WTC11 (cell line): ENCODE results near the gene CHRNB1. TPM values are rescaled to one million over a fixed set of nuclear protein-coding genes. Genes with fewer than 3 reads are reported as not detected.

ENCODE experiments used
- ATAC-seq: fragments of 200-7000 bp; cut with Tn5 transposase; 2 replicates; pipeline ENCODE4 v1.10.0; 2021; ENCODE audit warnings: mild to moderate bottlenecking, moderate library complexity
- CTCF ChIA-PET: fragments of 300-600 bp; sonication (Branson Sonifier 250); formaldehyde crosslinking; loops from one replicate; lab custom pipeline; 2021; ENCODE audit warnings: antibody characterized with exemption; lab: Charles Lee
- POLR2A ChIA-PET: fragments of 350-600 bp; sonication (Branson Sonifier 250); formaldehyde crosslinking; loops from one replicate; lab custom pipeline; 2021; ENCODE audit warnings: antibody characterized with exemption; lab: Charles Lee
- DNase-seq: peaks from one replicate; pipeline ENCODE4 v3.0.0; 2021; ENCODE audit warnings: low spot score
- H3K27ac Mint-ChIP-seq: 2 replicates; pipeline ENCODE4 v1.8.0; 2021; ENCODE audit warnings: mixed read lengths
- H3K27me3 Mint-ChIP-seq: 2 replicates; pipeline ENCODE4 v1.8.0; 2021; ENCODE audit warnings: low read depth, mild to moderate bottlenecking, moderate library complexity, mixed read lengths
- H3K36me3 Mint-ChIP-seq: 2 replicates; pipeline ENCODE4 v1.8.0; 2021; ENCODE audit warnings: mixed read lengths
- H3K4me1 Mint-ChIP-seq: 2 replicates; pipeline ENCODE4 v1.8.0; 2022; ENCODE audit warnings: mixed read lengths
- H3K4me3 Mint-ChIP-seq: 2 replicates; pipeline ENCODE4 v1.8.0; 2021; ENCODE audit warnings: mild to moderate bottlenecking, moderate library complexity, mixed read lengths
- H3K9me3 Mint-ChIP-seq: 2 replicates; pipeline ENCODE4 v1.8.0; 2021; ENCODE audit warnings: mixed read lengths
- CREM ChIP-seq: sonication (generic); formaldehyde crosslinking; IDR thresholded peaks from 2 replicates; pipeline ENCODE4 v1.8.1; 2022; ENCODE audit warnings: mild to moderate bottlenecking, missing genetic modification reagents, moderate library complexity
- ESRRA ChIP-seq: sonication (generic); formaldehyde crosslinking; IDR thresholded peaks from 2 replicates; pipeline ENCODE4 v1.8.1; 2022; ENCODE audit warnings: mild to moderate bottlenecking, missing genetic modification reagents, borderline replicate concordance
- FOXJ3 ChIP-seq: sonication (generic); formaldehyde crosslinking; IDR thresholded peaks from 2 replicates; pipeline ENCODE4 v1.9.0; 2021; ENCODE audit warnings: missing genetic modification reagents, mild to moderate bottlenecking, borderline replicate concordance
- GABPB1 ChIP-seq: sonication (generic); formaldehyde crosslinking; IDR thresholded peaks from 2 replicates; pipeline ENCODE4 v1.8.1; 2023; ENCODE audit warnings: mild to moderate bottlenecking, missing genetic modification reagents
- HMGA2 ChIP-seq: fragments of 250-450 bp; sonication (Bioruptor Pico); IDR thresholded peaks from 2 replicates; pipeline ENCODE4 v1.4.0; 2021; ENCODE audit warnings: mild to moderate bottlenecking, moderate library complexity
- JAZF1 ChIP-seq: fragments of 250-450 bp; sonication (Bioruptor Pico); IDR thresholded peaks from 2 replicates; pipeline ENCODE4 v1.9.0; 2021; ENCODE audit warnings: moderate library complexity, mild to moderate bottlenecking, inconsistent platforms
- JUN ChIP-seq: sonication (generic); formaldehyde crosslinking; IDR thresholded peaks from 2 replicates; pipeline ENCODE4 v1.8.0; 2023; ENCODE audit warnings: mild to moderate bottlenecking, missing genetic modification reagents
- KAT7 ChIP-seq: sonication (generic); formaldehyde crosslinking; IDR thresholded peaks from 2 replicates; pipeline ENCODE4 v1.8.1; 2023; ENCODE audit warnings: missing genetic modification reagents, mild to moderate bottlenecking, borderline replicate concordance
- MXD4 ChIP-seq: fragments of 250-450 bp; sonication (Bioruptor Pico); IDR thresholded peaks from 2 replicates; pipeline ENCODE4 v1.8.0; 2021; ENCODE audit warnings: mild to moderate bottlenecking, moderate library complexity, borderline replicate concordance
- NR1H2 ChIP-seq: sonication (generic); formaldehyde crosslinking; IDR thresholded peaks from 2 replicates; pipeline ENCODE4 v1.9.0; 2021; ENCODE audit warnings: mild to moderate bottlenecking, moderate library complexity, missing genetic modification reagents
- RORB ChIP-seq: fragments of 250-450 bp; sonication (Bioruptor Pico); IDR thresholded peaks from 2 replicates; pipeline ENCODE4 v1.9.0; 2021; ENCODE audit warnings: mild to moderate bottlenecking
- ZNF138 ChIP-seq: sonication (generic); formaldehyde crosslinking; conservative IDR thresholded peaks from 2 replicates; pipeline ENCODE4 v1.8.1; 2022; ENCODE audit warnings: mild to moderate bottlenecking, moderate library complexity, missing genetic modification reagents
- ZNF671 ChIP-seq: fragments of 250-450 bp; sonication (Bioruptor Pico); IDR thresholded peaks from 2 replicates; pipeline ENCODE4 v1.8.0; 2021; ENCODE audit warnings: mild to moderate bottlenecking
- total RNA-seq: library from RNA; stranded (reverse); gene quantifications from 3 replicates; pipeline ENCODE4 v1.2.3, GENCODE V29; 2021
- TF ChIP-seq, protein P1 (sequence below): sonication (generic); formaldehyde crosslinking; IDR thresholded peaks from 2 replicates; pipeline ENCODE4 v1.8.0; 2023; ENCODE audit warnings: mild to moderate bottlenecking, missing genetic modification reagents
- TF ChIP-seq, protein P2 (sequence below): fragments of 250-450 bp; sonication (Bioruptor Pico); IDR thresholded peaks from 2 replicates; pipeline ENCODE4 v1.9.0; 2021; ENCODE audit warnings: mild to moderate bottlenecking
- TF ChIP-seq, protein P3 (sequence below): fragments of 250-450 bp; sonication (Bioruptor Pico); IDR thresholded peaks from 2 replicates; pipeline ENCODE4 v1.9.0; 2021; ENCODE audit warnings: mild to moderate bottlenecking, borderline replicate concordance
- TF ChIP-seq, protein P4 (sequence below): sonication (generic); formaldehyde crosslinking; IDR thresholded peaks from 2 replicates; pipeline ENCODE4 v1.8.0; 2022; ENCODE audit warnings: mild to moderate bottlenecking, missing genetic modification reagents
- TF ChIP-seq, protein P5 (sequence below): sonication (generic); formaldehyde crosslinking; IDR thresholded peaks from 2 replicates; pipeline ENCODE4 v1.8.1; 2022; ENCODE audit warnings: low read depth, mild to moderate bottlenecking, moderate library complexity, missing genetic modification reagents, borderline replicate concordance
- TF ChIP-seq, protein P6 (sequence below): sonication (generic); formaldehyde crosslinking; IDR thresholded peaks from 2 replicates; pipeline ENCODE4 v1.8.0; 2022; ENCODE audit warnings: mild to moderate bottlenecking, missing genetic modification reagents

Gene CHRNB1
- total RNA-seq, 1 experiment from 2014 or later, result 16.0 TPM

DNA sequence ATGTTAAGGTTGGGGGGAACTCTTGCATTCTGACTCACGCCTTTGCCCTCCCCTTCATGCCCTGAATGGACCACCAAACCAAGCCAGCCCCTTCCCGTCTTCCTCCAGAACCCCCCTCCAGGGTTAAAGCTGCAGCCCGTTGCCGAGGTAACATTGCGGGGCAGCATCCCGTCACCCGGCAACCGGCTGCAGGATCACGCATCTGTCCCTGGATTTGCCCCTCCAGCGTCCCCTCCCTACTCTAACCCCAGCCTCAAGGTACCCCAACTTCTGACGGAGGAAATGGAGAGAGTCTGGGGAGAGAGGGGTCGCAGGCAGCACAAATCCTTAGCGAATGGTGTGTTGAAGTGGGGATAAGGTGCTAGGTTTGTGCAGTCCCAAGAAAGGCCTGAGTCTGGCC, 37.8 kb upstream of the CHRNB1 start:
- Mint-ChIP-seq H3K27me3 (no peaks in the 10 kb centered on the region; the same call in 1 of the 2 replicates), H3K27ac (no peak overlapping the region), H3K4me3 (peak overlapping the region; percentile 36), H3K36me3 (peaks cover 17% of the 10 kb centered on the region), H3K9me3 (no peaks in the 10 kb centered on the region), H3K4me1 (peaks cover 29% of the 10 kb centered on the region)
- CTCF ChIA-PET, result interaction anchor here (0.6 to 3.5 kb wide), 9 partner anchors 13 to 341 kb away, joined by 3 to 25 read pairs (median 7); partner anchors contain the start of gene PLSCR3
- TF ChIP-seq NR1H2 (CRISPR knock-in tag) (no peak), ZNF138 (CRISPR knock-in tag) (no peak), GABPB1 (no peak), JUN (CRISPR knock-in tag) (no peak), HMGA2 (no peak), ZNF671 (CRISPR knock-in tag) (no peak)
- TF ChIP-seq, protein P1, sequence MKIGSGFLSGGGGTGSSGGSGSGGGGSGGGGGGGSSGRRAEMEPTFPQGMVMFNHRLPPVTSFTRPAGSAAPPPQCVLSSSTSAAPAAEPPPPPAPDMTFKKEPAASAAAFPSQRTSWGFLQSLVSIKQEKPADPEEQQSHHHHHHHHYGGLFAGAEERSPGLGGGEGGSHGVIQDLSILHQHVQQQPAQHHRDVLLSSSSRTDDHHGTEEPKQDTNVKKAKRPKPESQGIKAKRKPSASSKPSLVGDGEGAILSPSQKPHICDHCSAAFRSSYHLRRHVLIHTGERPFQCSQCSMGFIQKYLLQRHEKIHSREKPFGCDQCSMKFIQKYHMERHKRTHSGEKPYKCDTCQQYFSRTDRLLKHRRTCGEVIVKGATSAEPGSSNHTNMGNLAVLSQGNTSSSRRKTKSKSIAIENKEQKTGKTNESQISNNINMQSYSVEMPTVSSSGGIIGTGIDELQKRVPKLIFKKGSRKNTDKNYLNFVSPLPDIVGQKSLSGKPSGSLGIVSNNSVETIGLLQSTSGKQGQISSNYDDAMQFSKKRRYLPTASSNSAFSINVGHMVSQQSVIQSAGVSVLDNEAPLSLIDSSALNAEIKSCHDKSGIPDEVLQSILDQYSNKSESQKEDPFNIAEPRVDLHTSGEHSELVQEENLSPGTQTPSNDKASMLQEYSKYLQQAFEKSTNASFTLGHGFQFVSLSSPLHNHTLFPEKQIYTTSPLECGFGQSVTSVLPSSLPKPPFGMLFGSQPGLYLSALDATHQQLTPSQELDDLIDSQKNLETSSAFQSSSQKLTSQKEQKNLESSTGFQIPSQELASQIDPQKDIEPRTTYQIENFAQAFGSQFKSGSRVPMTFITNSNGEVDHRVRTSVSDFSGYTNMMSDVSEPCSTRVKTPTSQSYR (CRISPR knock-in tag), result no peak
- TF ChIP-seq, protein P2, sequence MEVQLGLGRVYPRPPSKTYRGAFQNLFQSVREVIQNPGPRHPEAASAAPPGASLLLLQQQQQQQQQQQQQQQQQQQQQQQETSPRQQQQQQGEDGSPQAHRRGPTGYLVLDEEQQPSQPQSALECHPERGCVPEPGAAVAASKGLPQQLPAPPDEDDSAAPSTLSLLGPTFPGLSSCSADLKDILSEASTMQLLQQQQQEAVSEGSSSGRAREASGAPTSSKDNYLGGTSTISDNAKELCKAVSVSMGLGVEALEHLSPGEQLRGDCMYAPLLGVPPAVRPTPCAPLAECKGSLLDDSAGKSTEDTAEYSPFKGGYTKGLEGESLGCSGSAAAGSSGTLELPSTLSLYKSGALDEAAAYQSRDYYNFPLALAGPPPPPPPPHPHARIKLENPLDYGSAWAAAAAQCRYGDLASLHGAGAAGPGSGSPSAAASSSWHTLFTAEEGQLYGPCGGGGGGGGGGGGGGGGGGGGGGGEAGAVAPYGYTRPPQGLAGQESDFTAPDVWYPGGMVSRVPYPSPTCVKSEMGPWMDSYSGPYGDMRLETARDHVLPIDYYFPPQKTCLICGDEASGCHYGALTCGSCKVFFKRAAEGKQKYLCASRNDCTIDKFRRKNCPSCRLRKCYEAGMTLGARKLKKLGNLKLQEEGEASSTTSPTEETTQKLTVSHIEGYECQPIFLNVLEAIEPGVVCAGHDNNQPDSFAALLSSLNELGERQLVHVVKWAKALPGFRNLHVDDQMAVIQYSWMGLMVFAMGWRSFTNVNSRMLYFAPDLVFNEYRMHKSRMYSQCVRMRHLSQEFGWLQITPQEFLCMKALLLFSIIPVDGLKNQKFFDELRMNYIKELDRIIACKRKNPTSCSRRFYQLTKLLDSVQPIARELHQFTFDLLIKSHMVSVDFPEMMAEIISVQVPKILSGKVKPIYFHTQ (CRISPR knock-in tag), result no peak
- TF ChIP-seq, protein P3, sequence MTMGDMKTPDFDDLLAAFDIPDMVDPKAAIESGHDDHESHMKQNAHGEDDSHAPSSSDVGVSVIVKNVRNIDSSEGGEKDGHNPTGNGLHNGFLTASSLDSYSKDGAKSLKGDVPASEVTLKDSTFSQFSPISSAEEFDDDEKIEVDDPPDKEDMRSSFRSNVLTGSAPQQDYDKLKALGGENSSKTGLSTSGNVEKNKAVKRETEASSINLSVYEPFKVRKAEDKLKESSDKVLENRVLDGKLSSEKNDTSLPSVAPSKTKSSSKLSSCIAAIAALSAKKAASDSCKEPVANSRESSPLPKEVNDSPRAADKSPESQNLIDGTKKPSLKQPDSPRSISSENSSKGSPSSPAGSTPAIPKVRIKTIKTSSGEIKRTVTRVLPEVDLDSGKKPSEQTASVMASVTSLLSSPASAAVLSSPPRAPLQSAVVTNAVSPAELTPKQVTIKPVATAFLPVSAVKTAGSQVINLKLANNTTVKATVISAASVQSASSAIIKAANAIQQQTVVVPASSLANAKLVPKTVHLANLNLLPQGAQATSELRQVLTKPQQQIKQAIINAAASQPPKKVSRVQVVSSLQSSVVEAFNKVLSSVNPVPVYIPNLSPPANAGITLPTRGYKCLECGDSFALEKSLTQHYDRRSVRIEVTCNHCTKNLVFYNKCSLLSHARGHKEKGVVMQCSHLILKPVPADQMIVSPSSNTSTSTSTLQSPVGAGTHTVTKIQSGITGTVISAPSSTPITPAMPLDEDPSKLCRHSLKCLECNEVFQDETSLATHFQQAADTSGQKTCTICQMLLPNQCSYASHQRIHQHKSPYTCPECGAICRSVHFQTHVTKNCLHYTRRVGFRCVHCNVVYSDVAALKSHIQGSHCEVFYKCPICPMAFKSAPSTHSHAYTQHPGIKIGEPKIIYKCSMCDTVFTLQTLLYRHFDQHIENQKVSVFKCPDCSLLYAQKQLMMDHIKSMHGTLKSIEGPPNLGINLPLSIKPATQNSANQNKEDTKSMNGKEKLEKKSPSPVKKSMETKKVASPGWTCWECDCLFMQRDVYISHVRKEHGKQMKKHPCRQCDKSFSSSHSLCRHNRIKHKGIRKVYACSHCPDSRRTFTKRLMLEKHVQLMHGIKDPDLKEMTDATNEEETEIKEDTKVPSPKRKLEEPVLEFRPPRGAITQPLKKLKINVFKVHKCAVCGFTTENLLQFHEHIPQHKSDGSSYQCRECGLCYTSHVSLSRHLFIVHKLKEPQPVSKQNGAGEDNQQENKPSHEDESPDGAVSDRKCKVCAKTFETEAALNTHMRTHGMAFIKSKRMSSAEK (CRISPR knock-in tag), result no peak
- ATAC-seq, result no peak
- POLR2A ChIA-PET, result interaction anchor here (0.8 to 1.8 kb wide), 3 partner anchors 13 to 77 kb away, joined by 3 to 5 read pairs (median 4); partner anchors contain the start of genes CHRNB1 and PLSCR3
- DNase-seq, result no peak

DNA sequence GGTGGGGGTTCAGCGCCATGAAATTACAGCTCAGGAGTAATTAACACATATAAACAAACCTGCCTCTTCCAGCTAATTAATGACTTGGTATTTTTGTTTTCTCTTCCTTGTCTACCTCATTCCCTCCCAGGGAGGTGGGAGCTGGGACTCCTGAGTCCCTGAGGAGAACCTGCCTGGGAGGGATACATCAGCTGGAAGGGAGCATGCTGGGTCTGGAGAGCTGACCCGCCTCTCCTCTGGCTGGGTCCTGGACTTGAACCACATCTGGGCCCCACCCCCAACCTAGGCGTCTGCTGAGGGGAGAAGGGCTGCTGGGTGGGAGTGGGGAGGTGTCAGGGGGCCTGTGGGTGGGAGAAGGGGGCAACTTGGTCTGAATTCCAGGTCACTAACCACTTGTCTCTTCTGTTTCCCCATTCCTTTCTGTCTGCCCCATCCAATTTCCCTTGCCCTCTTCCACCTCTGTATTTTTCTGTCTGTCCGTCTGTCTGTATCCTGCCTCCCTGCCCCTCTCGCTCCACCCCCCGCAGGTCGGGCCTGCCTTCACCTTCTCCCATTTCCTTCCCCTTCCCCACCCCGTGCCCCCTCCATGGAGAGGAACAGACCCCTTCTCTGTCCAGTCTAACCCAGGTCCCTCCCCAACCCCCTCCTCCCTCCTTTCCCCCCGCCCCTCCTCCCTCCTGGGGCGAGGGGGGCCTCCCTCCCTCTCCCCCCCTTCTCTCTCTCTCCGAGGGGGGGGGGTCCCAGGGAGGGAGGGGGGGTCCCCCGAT, 37.2 kb upstream of the CHRNB1 start, which contains the start of gene NLGN2:
Gene NLGN2 (plus strand): TSS at position 361 of the 767 bp plus-strand sequence. CDS start 411 bp downstream, outside the sequence.
- ChIA-PET CTCF (interaction anchor here (0.7 to 3.5 kb wide), 7 partner anchors 14 to 153 kb away, joined by 3 to 25 read pairs (median 7); partner anchors contain the start of gene PLSCR3), POLR2A (interaction anchor here (0.8 to 1.8 kb wide), 3 partner anchors 14 to 76 kb away, joined by 3 to 5 read pairs (median 4); partner anchors contain the start of genes CHRNB1 and PLSCR3)
- Mint-ChIP-seq H3K27me3 (no peaks in the 10 kb centered on the region; the same call in 1 of the 2 replicates), H3K27ac (no peak within 1 kb of the TSS), H3K9me3 (no peaks in the 10 kb centered on the region), H3K4me1 (peaks cover 35% of the 10 kb centered on the region), H3K4me3 (peak within 1 kb of the TSS; percentile 53), H3K36me3 (peaks cover 19% of the 10 kb centered on the region)
- DNase-seq, result no peak
- no peak for ATAC-seq
- TF ChIP-seq JUN (CRISPR knock-in tag) (no peak), RORB (CRISPR knock-in tag) (no peak), NR1H2 (CRISPR knock-in tag) (no peak), MXD4 (no peak), FOXJ3 (CRISPR knock-in tag) (no peak), KAT7 (CRISPR knock-in tag) (no peak), ESRRA (CRISPR knock-in tag) (no peak), JAZF1 (CRISPR knock-in tag) (no peak), CREM (CRISPR knock-in tag) (no peak)
- TF ChIP-seq, protein P4, sequence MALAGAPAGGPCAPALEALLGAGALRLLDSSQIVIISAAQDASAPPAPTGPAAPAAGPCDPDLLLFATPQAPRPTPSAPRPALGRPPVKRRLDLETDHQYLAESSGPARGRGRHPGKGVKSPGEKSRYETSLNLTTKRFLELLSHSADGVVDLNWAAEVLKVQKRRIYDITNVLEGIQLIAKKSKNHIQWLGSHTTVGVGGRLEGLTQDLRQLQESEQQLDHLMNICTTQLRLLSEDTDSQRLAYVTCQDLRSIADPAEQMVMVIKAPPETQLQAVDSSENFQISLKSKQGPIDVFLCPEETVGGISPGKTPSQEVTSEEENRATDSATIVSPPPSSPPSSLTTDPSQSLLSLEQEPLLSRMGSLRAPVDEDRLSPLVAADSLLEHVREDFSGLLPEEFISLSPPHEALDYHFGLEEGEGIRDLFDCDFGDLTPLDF (CRISPR knock-in tag), result no peak
- TF ChIP-seq, protein P5, sequence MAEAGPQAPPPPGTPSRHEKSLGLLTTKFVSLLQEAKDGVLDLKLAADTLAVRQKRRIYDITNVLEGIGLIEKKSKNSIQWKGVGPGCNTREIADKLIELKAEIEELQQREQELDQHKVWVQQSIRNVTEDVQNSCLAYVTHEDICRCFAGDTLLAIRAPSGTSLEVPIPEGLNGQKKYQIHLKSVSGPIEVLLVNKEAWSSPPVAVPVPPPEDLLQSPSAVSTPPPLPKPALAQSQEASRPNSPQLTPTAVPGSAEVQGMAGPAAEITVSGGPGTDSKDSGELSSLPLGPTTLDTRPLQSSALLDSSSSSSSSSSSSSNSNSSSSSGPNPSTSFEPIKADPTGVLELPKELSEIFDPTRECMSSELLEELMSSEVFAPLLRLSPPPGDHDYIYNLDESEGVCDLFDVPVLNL (CRISPR knock-in tag), result no peak
- TF ChIP-seq, protein P6, sequence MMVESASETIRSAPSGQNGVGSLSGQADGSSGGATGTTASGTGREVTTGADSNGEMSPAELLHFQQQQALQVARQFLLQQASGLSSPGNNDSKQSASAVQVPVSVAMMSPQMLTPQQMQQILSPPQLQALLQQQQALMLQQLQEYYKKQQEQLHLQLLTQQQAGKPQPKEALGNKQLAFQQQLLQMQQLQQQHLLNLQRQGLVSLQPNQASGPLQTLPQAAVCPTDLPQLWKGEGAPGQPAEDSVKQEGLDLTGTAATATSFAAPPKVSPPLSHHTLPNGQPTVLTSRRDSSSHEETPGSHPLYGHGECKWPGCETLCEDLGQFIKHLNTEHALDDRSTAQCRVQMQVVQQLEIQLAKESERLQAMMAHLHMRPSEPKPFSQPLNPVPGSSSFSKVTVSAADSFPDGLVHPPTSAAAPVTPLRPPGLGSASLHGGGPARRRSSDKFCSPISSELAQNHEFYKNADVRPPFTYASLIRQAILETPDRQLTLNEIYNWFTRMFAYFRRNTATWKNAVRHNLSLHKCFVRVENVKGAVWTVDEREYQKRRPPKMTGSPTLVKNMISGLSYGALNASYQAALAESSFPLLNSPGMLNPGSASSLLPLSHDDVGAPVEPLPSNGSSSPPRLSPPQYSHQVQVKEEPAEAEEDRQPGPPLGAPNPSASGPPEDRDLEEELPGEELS (CRISPR knock-in tag), result no peak
